Chondrocyte (in vitro differentiated cells): Measurements from ENCODE around the gene GAPVD1. TPM values are rescaled to one million over a fixed set of nuclear protein-coding genes. Genes with fewer than 3 reads are reported as not detected.

Source experiments
- DNase-seq: peaks from one replicate; pipeline ENCODE4 v3.0.0; 2021; ENCODE audit warnings: mixed read lengths, low spot score
- H3K27ac Mint-ChIP-seq: one replicate; pipeline ENCODE4 v1.8.0; 2021; ENCODE audit warnings: mild to moderate bottlenecking, moderate library complexity, mixed read lengths; ENCODE audit not compliant: unreplicated experiment
- H3K27me3 Mint-ChIP-seq: 2 replicates; pipeline ENCODE4 v1.8.0; 2021; ENCODE audit warnings: low read depth, mixed read lengths
- H3K36me3 Mint-ChIP-seq: 2 replicates; pipeline ENCODE4 v1.8.0; 2021; ENCODE audit warnings: low read depth, mixed read lengths
- H3K4me1 Mint-ChIP-seq: 2 replicates; pipeline ENCODE4 v1.8.0; 2021; ENCODE audit warnings: low read depth, mild to moderate bottlenecking, mixed read lengths
- H3K4me3 Mint-ChIP-seq: one replicate; pipeline ENCODE4 v1.8.0; 2021; ENCODE audit warnings: mild to moderate bottlenecking, moderate library complexity, mixed read lengths; ENCODE audit not compliant: unreplicated experiment
- H3K9me3 Mint-ChIP-seq: 2 replicates; pipeline ENCODE4 v1.8.0; 2021; ENCODE audit warnings: low read depth, mixed read lengths
- total RNA-seq: library from RNA; stranded (reverse); gene quantifications from 3 replicates; pipeline ENCODE4 v1.2.1, GENCODE V29; 2021
- TF ChIP-seq, protein P1 (sequence below): fragments of 200-600 bp; sonication (generic); IDR thresholded peaks from 2 replicates; pipeline ENCODE4 v1.5.0; 2021; ENCODE audit warnings: antibody characterized with exemption, mild to moderate bottlenecking, moderate library complexity

The GAPVD1 gene
- total RNA-seq, 1 donor from 2014 or later: 46.2 TPM

DNA sequence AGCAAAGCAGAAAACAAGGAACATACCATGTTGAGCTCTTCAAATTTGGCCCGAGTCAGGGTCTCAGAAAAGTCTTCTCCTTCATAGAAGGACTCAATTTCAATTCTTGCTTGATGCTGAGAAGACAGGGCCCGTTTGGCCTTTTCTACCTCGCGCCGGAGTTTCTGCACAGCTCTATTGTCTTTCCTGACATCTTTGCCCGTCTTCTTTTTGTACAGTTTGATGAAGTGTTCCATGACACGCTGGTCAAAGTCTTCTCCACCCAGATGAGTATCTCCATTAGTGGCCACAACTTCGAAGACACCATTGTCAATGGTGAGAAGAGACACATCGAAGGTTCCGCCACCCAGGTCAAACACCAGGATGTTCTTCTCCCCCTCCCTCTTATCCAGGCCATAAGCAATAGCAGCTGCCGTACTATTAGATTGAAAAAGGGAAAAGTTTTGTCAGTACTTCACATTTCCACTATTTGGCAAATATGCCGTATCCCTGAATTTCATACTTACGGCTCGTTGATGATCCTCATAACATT is 22.6 kb upstream of the GAPVD1 start:
- peaks cover 51% of the 10 kb centered on the region for H3K36me3 Mint-ChIP-seq

DNA sequence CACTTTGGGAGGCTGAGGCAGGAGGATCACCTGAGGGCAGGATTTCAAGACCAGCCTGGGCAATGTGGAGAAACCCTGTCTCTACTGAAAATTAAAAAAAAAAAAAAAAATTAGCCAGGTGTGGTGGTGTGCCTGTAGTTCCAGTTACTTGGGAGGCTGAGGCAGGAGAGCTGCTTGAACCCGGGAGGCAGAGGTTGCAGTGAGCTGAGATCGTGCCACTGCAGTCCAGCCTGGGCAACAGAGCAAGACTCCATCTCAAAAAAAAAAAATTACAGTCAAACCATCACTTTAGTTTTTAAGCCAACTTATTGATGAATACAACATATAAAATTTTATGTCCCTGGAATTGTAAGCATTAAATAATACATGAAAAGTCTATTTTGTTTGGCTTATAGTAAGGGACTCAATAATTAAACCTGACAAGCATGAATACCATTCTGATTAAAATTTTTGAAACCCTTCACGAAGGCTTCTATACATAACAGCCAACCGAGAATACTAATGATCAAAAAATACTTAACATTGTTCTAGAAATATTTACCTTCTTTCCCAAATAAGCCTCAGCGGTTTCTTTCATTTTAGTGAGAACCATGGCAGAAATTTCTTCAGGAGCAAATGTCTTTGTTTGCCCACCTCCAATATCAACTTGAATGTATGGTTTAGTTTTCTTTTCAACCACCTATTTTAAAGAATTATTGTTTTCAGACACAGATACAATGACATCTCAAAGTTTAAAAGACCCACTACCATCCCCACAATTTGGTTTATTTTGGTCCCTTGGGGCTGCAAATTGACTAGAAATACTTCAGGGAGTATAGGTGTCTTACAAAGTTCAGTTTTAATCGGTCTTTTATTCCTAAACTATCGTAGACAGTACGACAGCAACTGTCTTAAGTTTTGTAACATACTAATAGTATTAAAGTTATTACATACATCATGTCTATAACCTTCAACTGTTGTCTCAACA is 21.7 kb upstream of the GAPVD1 start:
- peaks cover 51% of the 10 kb centered on the region for H3K36me3 Mint-ChIP-seq
- no peak for DNase-seq
- no peaks in the 10 kb centered on the region for H3K9me3 Mint-ChIP-seq
- peak overlapping the region; percentile 85 for H3K4me3 Mint-ChIP-seq
- peaks cover 78% of the 10 kb centered on the region for H3K4me1 Mint-ChIP-seq
- TF ChIP-seq, protein P1, sequence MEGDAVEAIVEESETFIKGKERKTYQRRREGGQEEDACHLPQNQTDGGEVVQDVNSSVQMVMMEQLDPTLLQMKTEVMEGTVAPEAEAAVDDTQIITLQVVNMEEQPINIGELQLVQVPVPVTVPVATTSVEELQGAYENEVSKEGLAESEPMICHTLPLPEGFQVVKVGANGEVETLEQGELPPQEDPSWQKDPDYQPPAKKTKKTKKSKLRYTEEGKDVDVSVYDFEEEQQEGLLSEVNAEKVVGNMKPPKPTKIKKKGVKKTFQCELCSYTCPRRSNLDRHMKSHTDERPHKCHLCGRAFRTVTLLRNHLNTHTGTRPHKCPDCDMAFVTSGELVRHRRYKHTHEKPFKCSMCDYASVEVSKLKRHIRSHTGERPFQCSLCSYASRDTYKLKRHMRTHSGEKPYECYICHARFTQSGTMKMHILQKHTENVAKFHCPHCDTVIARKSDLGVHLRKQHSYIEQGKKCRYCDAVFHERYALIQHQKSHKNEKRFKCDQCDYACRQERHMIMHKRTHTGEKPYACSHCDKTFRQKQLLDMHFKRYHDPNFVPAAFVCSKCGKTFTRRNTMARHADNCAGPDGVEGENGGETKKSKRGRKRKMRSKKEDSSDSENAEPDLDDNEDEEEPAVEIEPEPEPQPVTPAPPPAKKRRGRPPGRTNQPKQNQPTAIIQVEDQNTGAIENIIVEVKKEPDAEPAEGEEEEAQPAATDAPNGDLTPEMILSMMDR: no peak
- H3K27me3 Mint-ChIP-seq: no peaks in the 10 kb centered on the region
- peak overlapping the region; percentile 98 for H3K27ac Mint-ChIP-seq

More for the DNA sequence above, 22.6 kb upstream of the GAPVD1 start:
- H3K27ac Mint-ChIP-seq: peak overlapping the region; percentile 98
- H3K9me3 Mint-ChIP-seq: no peaks in the 10 kb centered on the region
- TF ChIP-seq, protein P1: no peak
- peaks cover 78% of the 10 kb centered on the region for H3K4me1 Mint-ChIP-seq
- H3K4me3 Mint-ChIP-seq: peak overlapping the region; percentile 85
- no peak for DNase-seq
- H3K27me3 Mint-ChIP-seq: no peaks in the 10 kb centered on the region

DNA sequence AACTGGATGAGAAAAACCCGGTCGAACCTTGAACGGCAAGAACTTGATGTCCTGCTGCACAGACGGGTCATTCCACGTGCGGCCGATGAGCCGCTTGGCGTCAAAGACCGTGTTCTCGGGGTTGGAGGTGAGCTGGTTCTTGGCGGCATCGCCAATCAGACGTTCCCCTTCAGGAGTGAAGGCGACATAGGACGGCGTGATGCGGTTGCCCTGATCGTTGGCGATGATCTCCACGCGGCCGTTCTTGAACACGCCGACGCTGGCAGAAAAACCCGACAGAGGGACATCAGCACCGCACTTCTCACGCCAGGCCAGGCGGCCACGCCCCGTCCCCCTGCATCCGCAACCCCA is 21.0 kb upstream of the GAPVD1 start:
- Mint-ChIP-seq H3K27ac (peak overlapping the region; percentile 98), H3K27me3 (no peaks in the 10 kb centered on the region), H3K9me3 (no peaks in the 10 kb centered on the region), H3K36me3 (peaks cover 45% of the 10 kb centered on the region), H3K4me3 (peak overlapping the region; percentile 85), H3K4me1 (peaks cover 71% of the 10 kb centered on the region)
- TF ChIP-seq, protein P1: no peak
- DNase-seq: no peak

DNA sequence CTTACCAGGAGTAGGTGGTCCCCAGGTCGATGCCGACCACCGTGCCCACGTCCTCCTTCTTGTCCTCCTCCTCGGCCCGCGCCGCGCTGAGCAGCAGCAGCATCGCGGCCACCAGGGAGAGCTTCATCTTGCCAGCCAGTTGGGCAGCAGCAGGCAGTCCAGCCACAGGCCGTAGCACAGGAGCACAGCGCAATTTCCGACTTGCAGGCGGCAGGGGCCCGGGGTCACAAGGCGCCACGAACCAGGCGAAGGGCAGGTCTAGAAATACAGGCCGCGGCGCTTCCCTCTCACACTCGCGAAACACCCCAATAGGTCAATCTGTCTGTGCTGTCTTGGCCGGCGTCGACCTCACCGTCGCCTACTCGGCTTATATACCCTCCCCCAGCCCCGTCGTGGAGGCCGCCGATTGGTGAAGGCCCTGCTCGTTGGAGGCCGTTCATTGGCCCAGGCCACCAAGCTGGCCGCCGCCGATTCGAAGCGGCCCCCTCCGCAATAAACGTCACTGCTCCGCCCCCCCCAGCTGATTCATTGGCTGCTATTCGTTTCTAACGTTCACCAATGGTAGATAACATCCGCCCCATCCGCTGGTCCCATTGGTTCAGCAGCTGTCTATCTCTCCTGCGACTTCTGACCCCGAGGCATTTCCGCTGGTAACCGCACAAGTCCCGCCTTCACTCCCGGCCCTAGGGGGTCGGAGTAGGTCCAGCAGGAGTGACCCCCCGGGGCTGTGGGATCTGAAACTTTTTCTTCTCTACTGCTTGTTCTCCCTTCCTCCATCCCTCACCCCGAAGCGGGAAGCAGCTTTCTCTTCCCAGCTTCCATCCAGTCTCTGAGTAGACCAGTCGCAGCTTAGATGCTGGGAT is 20.4 kb upstream of the GAPVD1 start, which contains the start of gene HSPA5:
Gene HSPA5, minus strand, starts transcription at position 344 of the 863 bp plus-strand sequence. Its CDS starts 217 bp downstream, at position 127.
- no peaks in the 10 kb centered on the region for H3K27me3 Mint-ChIP-seq
- no peaks in the 10 kb centered on the region for H3K9me3 Mint-ChIP-seq
- peak; percentile 99 for DNase-seq
- TF ChIP-seq, protein P1: peak; percentile 67
- peak within 1 kb of the TSS; percentile 98 for H3K27ac Mint-ChIP-seq
- H3K4me3 Mint-ChIP-seq: peak within 1 kb of the TSS; percentile 85
- peaks cover 40% of the 10 kb centered on the region for H3K36me3 Mint-ChIP-seq
- peaks cover 65% of the 10 kb centered on the region for H3K4me1 Mint-ChIP-seq
